HG02943 (cell line): ENCODE results near the gene TMC6.
"Not testable (repeated sequence)": the region's sequence is repeated elsewhere in the genome, so short reads cannot be mapped to it uniquely, and the experiment has no call there.

Experiments
- ATAC-seq: cut with Tn5 transposase; IDR thresholded peaks from one replicate; pipeline ENCODE4 v1.9.1; 2021; ENCODE audit warnings: mild to moderate bottlenecking, low read depth, moderate library complexity; ENCODE audit not compliant: unreplicated experiment

The TMC6 gene

DNA sequence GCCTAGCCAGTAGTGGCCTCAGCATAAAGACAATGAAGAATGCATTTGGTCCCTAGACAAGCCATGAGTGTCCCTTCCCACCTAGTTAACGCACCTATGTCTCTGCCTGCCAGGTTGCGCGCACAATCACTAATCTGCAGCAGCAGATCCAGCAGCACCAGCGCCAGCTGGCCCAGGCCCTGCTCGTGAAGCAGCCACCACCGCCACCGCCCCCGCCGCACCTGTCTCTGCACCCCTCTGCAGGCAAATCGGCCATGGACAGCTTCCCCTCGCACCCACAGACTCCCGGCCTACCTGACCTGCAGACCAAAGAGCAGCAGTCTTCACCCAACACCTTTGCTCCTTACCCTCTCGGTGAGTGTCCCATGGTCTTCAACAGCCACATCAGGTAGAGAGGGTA lies 41.8 kb downstream of the TMC6 start:
- ATAC-seq: no peak

GRCh38 chr17:78082988-78083387 lies 45.6 kb downstream of the TMC6 start:
- no peak for ATAC-seq

DNA sequence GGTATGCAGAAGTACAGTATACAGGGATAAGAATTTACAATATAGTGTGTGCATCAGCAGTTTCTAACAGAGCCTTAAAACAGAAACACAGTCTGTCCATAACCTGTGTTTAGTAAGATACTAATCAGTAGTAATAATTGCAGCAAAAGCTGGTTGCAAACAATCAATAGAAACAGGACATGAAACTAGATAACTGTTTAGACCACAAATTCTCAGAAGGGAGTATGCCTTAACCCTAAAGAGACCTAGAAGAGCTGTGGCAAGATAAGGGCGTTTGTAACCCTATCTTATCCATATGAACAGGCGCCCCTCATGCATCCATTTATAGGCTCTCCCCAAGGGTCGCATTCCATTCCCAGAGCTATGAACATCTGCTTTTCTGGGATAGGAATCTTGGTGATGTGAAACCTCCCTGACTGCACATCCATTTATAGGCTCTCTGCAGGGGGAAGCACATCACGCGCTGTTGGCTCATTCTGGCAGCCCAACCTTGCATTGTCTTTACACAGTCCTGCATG lies 46.1 kb downstream of the TMC6 start:
- not testable (repeated sequence) for ATAC-seq

DNA sequence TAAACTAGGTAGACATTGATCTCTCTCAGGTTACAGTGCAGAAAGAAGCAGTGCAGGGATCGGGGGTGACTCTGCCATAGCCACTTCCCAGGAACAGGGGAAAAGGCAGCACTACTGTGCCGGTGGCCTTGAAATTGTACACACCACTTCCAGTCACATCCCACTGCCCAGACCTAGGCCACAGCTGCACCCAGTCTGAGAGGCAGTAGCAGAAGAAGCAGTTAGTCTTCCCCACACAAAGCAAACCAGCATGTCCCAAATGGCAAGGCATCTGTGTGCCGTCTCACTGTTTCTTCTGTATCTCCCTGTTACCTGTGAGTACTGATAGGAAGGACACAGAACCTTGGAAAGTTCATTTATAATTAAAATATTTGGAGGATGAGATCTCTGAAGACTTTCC lies 47.0 kb downstream of the TMC6 start:
- ATAC-seq: no peak

GRCh38 chr17:78079253-78079652 lies 49.3 kb downstream of the TMC6 start:
- ATAC-seq: no peak

DNA sequence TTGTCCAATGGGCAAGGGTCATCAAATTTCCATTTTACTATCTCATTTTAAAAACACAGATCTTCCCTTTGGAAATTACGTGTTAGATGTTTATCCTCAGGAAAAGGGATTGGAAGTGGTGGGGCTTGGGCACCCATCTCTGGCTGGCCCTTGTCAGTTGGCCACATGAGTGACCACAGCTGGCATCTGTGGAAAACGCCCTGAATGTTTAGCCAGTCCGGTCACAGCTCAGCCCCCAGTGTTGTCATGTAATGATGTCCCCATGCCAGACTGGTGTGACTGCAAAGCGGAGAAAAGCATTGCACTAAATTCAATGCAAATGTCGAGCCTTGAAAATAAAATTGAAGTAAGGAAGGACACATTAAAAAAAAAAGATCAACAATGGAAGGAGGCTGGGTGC lies 53.0 kb downstream of the TMC6 start:
- ATAC-seq: no peak

DNA sequence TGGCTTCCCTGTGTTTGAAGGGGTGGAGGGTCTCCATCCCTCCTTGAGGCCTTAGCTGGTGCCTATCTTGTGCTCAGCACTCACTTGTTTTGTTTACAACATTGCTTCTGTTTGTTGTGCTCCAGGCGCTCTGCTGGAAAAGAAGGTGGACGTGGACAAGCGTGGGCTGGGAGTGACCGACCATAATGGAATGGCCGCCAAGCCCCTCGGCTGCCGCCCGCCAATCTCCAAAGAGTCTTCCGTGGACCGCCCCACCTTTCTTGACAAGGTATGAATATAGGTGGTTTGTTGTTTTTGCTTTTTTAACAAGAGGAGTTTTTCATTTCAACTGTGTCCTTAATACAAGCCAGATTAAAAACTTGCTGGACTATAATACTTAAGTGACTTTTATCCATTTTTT lies 53.5 kb downstream of the TMC6 start:
- no peak for ATAC-seq

DNA sequence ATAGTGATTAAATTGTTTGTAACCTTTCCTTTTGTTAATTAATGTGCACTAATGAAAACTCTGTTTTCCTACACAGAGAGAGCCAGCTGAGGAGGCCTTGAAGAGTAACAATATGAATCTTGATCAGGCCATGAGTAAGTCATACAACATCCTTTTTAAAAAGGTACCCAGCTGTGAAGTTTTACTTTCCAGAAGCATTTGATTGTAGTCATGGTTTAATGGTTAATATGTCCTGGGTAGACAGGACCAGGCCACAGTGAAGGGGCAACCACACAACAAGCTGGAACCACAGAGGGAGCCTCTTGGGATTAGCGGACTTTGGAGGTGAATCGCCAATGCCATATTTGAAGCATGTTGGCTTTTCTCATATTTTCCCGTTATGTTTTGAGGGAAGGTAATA lies 55.6 kb downstream of the TMC6 start:
- no peak for ATAC-seq

DNA sequence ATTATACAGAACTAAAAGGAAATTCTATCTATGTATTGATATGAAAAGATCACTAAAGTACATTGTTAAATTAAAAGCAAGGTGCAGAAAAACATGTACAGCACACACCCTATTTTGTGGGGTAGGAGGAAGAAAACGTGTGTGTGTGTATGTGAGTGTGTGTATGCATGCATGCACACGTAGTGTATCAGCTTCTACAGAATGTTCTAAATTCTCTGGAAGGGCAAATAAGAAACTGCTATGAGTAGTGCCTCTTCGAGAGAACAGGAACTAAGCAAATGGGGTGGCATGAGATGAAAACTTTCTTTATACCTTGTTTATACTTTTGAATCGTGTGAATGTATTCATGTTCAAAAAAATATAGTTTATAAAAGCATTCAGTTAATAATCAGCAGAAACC lies 58.9 kb downstream of the TMC6 start:
- ATAC-seq: no peak

DNA sequence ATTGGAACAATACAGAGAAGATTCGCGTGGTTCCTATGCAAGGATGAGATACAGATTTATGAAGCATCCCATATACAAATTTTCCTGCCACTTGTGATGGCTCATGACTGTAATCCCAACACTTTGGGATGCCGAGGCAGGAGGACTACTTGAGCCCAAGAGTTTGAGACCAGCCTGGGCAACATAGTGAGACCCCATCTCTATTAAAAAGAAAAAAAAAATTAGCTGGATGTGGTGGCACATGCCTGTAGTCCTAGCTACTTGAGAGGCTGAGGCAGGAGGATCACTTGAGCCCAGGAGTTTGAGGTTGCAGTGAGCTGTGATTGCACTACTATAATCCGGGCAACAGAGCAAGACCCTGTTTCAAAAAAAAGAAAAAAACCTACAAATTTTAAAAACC lies 61.6 kb downstream of the TMC6 start:
- ATAC-seq: not testable (repeated sequence)

- no peak for ATAC-seq
Measured at GRCh38 chr17:78064708-78065107, 63.8 kb downstream of the TMC6 start.

DNA sequence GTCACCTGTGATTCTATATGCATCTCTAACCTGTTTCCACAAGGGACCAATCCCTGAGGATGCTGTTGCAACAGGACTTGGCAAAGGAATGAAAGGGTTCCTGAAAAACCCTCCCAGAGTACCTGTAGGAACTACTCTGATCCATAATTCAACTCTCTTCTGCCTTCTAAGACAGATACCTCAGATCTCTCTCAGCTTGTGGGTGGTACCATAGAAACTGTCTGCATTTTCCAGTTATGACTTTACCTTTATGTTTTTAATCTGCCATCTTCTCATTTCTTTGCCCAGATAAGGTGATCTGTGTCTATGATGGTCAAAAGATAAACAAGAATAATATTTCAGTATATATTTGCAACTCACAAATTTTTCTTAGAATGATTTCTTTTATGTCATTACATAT lies 65.1 kb downstream of the TMC6 start:
- ATAC-seq: no peak

- ATAC-seq: no peak
Measured at GRCh38 chr17:78062596-78062995, 66.0 kb downstream of the TMC6 start.
